Measurements from ENCODE around the gene EIF3L. TPM values are rescaled to one million over a fixed set of nuclear protein-coding genes. Genes with fewer than 3 reads are reported as not detected.

Gene EIF3L
- total and polyA plus RNA-seq, 9 of the 15 experiments (the other 6 are each of a cell fraction or from before 2014, with no cell fraction given) = 257 to 699 (median 368) TPM

GRCh38 chr22:37807410-37808293 lies 41.6 kb upstream of the EIF3L start, which contains the start of gene GCAT (continued):
- peak in 1 of 2 experiments; percentile 54; a peak in 1 of 4 replicates for TF ChIP-seq UBTF (IDR thresholded peaks at IDR 0.05; ENCODE audit: borderline replicate concordance in 1 of 2, low read depth in 2 of 2, low read length in 2 of 2)
- TF ChIP-seq NRF1 (conservative IDR thresholded peaks at IDR 0.05 in 1 of 2, IDR thresholded peaks at IDR 0.05 in 1 of 2) = peak; percentile 88 to 90
- TF ChIP-seq SIN3B (IDR thresholded peaks at IDR 0.05; ENCODE audit: low read depth) = peak; percentile 72; the same call in 1 of the 2 replicates
- no peak for TF ChIP-seq ELK3 (CRISPR knock-in tag; IDR thresholded peaks at IDR 0.05)
- TF ChIP-seq ZSCAN29 (IDR thresholded peaks at IDR 0.05) = peak; percentile 60; the same call in 1 of the 2 replicates
- TF ChIP-seq TEAD1 (CRISPR knock-in tag; IDR thresholded peaks at IDR 0.05) = 0 out of 4 replicates have a peak, but pooled peaks of 1 of the 2 experiments have one; percentile 50
- TF ChIP-seq HDAC1 (IDR thresholded peaks at IDR 0.05) = peak in 1 of 2 experiments; percentile 93; a peak in 2 of 4 replicates
- peak; percentile 42 for TF ChIP-seq ZNF316 (IDR thresholded peaks at IDR 0.05)
- no peak for TF ChIP-seq ZNF277 (CRISPR knock-in tag; IDR thresholded peaks at IDR 0.05; ENCODE audit: borderline replicate concordance)
- TF ChIP-seq SIN3A (IDR thresholded peaks at IDR 0.05; ENCODE audit: borderline replicate concordance in 2 of 2, control insufficient read depth in 1 of 2, low read depth in 2 of 2, low read length in 2 of 2) = peak; percentile 47 to 86; a peak in 1 of 4 replicates
- peak; percentile 9 for TF ChIP-seq MEIS2 (IDR thresholded peaks at IDR 0.05; ENCODE audit: partially characterized antibody)
- 0 out of 2 replicates have a peak, but pooled peaks have one; percentile 37 for TF ChIP-seq TRIM28 (IDR thresholded peaks at IDR 0.05)
- peak; percentile 91 for TF ChIP-seq CREB1 (IDR thresholded peaks at IDR 0.05)
- TF ChIP-seq CREB1 (CRISPR knock-in tag; IDR thresholded peaks at IDR 0.05) = peak; percentile 88
- no peak for TF ChIP-seq MITF (IDR thresholded peaks at IDR 0.05)
- peak; percentile 29; the same call in 1 of the 2 replicates for TF ChIP-seq THAP12 (CRISPR knock-in tag; IDR thresholded peaks at IDR 0.05)

Measured in K562 (cell line).